K562 (cell line): ENCODE measurements around the gene LZTS2. TPM values are rescaled to one million over a fixed set of nuclear protein-coding genes. Genes with fewer than 3 reads are reported as not detected.

Source experiments
- ARID1B ChIP-seq: fragments of 450-650 bp; IDR thresholded peaks from 2 replicates; pipeline ENCODE4 v1.6.1; 2016; ENCODE audit warnings: antibody characterized with exemption, mild to moderate bottlenecking, inconsistent platforms
- CAMTA2 ChIP-seq: fragments of 250-450 bp; sonication (Bioruptor Pico); conservative IDR thresholded peaks from 2 replicates; pipeline ENCODE4 v1.5.1; 2022
- CBFB ChIP-seq: sonication (generic); formaldehyde crosslinking; IDR thresholded peaks from 2 replicates; pipeline ENCODE4 v1.4.0; 2020; ENCODE audit warnings: mild to moderate bottlenecking, missing genetic modification reagents
- CXXC5 ChIP-seq: fragments of 250-450 bp; sonication (Bioruptor Pico); IDR thresholded peaks from 2 replicates; pipeline ENCODE4 v1.8.0; 2022; ENCODE audit warnings: inconsistent platforms, mild to moderate bottlenecking, moderate library complexity
- EP400 ChIP-seq: fragments of 450-650 bp; IDR thresholded peaks from 2 replicates; pipeline ENCODE4 v1.6.1; 2017; ENCODE audit warnings: antibody characterized with exemption, mild to moderate bottlenecking, moderate library complexity
- MBD1 ChIP-seq: fragments of 250-450 bp; sonication (Bioruptor Pico); IDR thresholded peaks from 2 replicates; pipeline ENCODE4 v1.8.0; 2022; ENCODE audit warnings: inconsistent platforms
- MYC ChIP-seq, 2 experiments: fragments of 250-450 bp in 1 of 2; sonication (Bioruptor Pico) in 1 of 2; IDR thresholded peaks; 2 replicates each; pipeline versions ENCODE4 v1.5.1 to v1.6.1; 2012 to 2021; ENCODE audit warnings: low read depth in 2 of 2, borderline replicate concordance in 1 of 2, improper control_type of control experiment in 1 of 2, low read length in 1 of 2, mild to moderate bottlenecking in 1 of 2, moderate library complexity in 1 of 2
- NFRKB ChIP-seq: fragments of 450-650 bp; IDR thresholded peaks from 2 replicates; pipeline ENCODE4 v1.6.1; 2016; ENCODE audit warnings: low read depth
- PHB ChIP-seq: fragments of 250-450 bp; sonication (Bioruptor Pico); IDR thresholded peaks from 2 replicates; pipeline ENCODE4 v1.5.0; 2021
- PHF8 ChIP-seq: fragments of 200-600 bp; sonication (generic); IDR thresholded peaks from 2 replicates; pipeline ENCODE4 v1.6.1; 2012; ENCODE audit warnings: mixed run types, mild to moderate bottlenecking, inconsistent platforms, low read length, moderate library complexity, borderline replicate concordance
- PREB ChIP-seq: sonication (generic); formaldehyde crosslinking; IDR thresholded peaks from 2 replicates; pipeline ENCODE4 v1.8.1; 2023; ENCODE audit warnings: mild to moderate bottlenecking, missing genetic modification reagents
- RNF2 ChIP-seq: sonication (generic); IDR thresholded peaks from 2 replicates; pipeline ENCODE4 v1.6.1; 2016
- SIN3B ChIP-seq: fragments of 450-650 bp; IDR thresholded peaks from 2 replicates; pipeline ENCODE4 v1.6.1; 2017; ENCODE audit warnings: low read depth, mild to moderate bottlenecking, moderate library complexity
- SNAPC5 ChIP-seq: fragments of 250-450 bp; sonication (Bioruptor Pico); IDR thresholded peaks from 2 replicates; pipeline ENCODE4 v1.8.0; 2021; ENCODE audit warnings: moderate library complexity, mild to moderate bottlenecking, inconsistent platforms
- STAT6 ChIP-seq: sonication (generic); formaldehyde crosslinking; IDR thresholded peaks from 2 replicates; pipeline ENCODE4 v1.8.1; 2023; ENCODE audit warnings: mild to moderate bottlenecking, missing genetic modification reagents
- TCF3 ChIP-seq: sonication (generic); formaldehyde crosslinking; IDR thresholded peaks from 2 replicates; pipeline ENCODE4 v1.4.0; 2020; ENCODE audit warnings: mild to moderate bottlenecking, missing genetic modification reagents
- TCFL5 ChIP-seq: fragments of 250-450 bp; sonication (Bioruptor Pico); conservative IDR thresholded peaks from 2 replicates; pipeline ENCODE4 v1.6.1; 2021; ENCODE audit warnings: mild to moderate bottlenecking, moderate library complexity, matching md5 sums
- TRIM25 ChIP-seq: fragments of 450-650 bp; IDR thresholded peaks from 2 replicates; pipeline ENCODE4 v1.7.0; 2016; ENCODE audit warnings: borderline replicate concordance
- ZNF239 ChIP-seq: fragments of 250-450 bp; sonication (Bioruptor Pico); IDR thresholded peaks from 2 replicates; pipeline ENCODE4 v1.4.0; 2020; ENCODE audit warnings: mild to moderate bottlenecking
- ZNF561 ChIP-seq: fragments of 450-650 bp; formaldehyde crosslinking; conservative IDR thresholded peaks from 2 replicates; pipeline ENCODE4 v1.4.0; 2020; ENCODE audit warnings: mild to moderate bottlenecking, moderate library complexity
- polyA plus RNA-seq, 8 experiments: library from polyadenylated mRNA; depleted of rRNA in 4 of 8; stranded (reverse) in 5 of 8; unstranded in 3 of 8; fragments of >200 nt; fragmentation: Nextera tagmentation in 2 of 8; fragmentation: Illumina TruSeq in 1 of 8; extraction: Ambion mirVana in 2 of 8; extraction: Trizol in 1 of 8; gene quantifications; 2 replicates each; pipeline versions ENCODE4 v1.2.1 to v1.2.3, GENCODE V29; 2011 to 2014; ENCODE audit warnings: inconsistent platforms in 1 of 8, missing spikeins in 1 of 8
- total RNA-seq, 7 experiments: library from RNA; depleted of rRNA in 6 of 7; stranded (reverse); fragments of >200 nt in 6 of 7; fragmentation: Illumina TruSeq in 2 of 7; extraction: Trizol in 2 of 7; gene quantifications; 2 replicates each; pipeline versions ENCODE4 v1.2.1 to v1.2.3, GENCODE V29; 2011 to 2021; ENCODE audit warnings: low replicate concordance in 1 of 7

Gene LZTS2
- total and polyA plus RNA-seq, 9 of the 15 experiments (the other 6 are each of a cell fraction or from before 2014, with no cell fraction given): 0.23 to 42.5 (median 14.7) TPM

- TF ChIP-seq STAT6 (CRISPR knock-in tag): no peak
- TF ChIP-seq PHB (CRISPR knock-in tag): no peak
- TF ChIP-seq ZNF239: no peak
- no peak for TF ChIP-seq SIN3B
- no peak for TF ChIP-seq TCF3
- no peak for TF ChIP-seq MYC (IDR thresholded peaks at IDR 0.05; ENCODE audit: low read depth, low read length)
- TF ChIP-seq MYC (CRISPR knock-in tag; IDR thresholded peaks at IDR 0.05; ENCODE audit: borderline replicate concordance, low read depth): no peak
- no peak for TF ChIP-seq TCFL5 (CRISPR knock-in tag)
- TF ChIP-seq ZNF561: no peak
- no peak; the same call in 1 of the 2 replicates for TF ChIP-seq RNF2
- 0 out of 2 replicates have a peak, but pooled peaks have one; percentile 9 for TF ChIP-seq TRIM25
- TF ChIP-seq CBFB (CRISPR knock-in tag): no peak
- TF ChIP-seq CXXC5 (CRISPR knock-in tag): no peak
- peak; percentile 52 for TF ChIP-seq EP400
- TF ChIP-seq ARID1B: 0 out of 2 replicates have a peak, but pooled peaks have one; percentile 6
- no peak for TF ChIP-seq MBD1
- no peak for TF ChIP-seq PHF8
- no peak for TF ChIP-seq PREB
- TF ChIP-seq SNAPC5 (CRISPR knock-in tag): no peak
- 0 out of 2 replicates have a peak, but pooled peaks have one; percentile 32 for TF ChIP-seq NFRKB
- no peak for TF ChIP-seq CAMTA2 (CRISPR knock-in tag)
These were observed 11.9 kb upstream of the LZTS2 start (continued) for GRCh38 chr10:100987685-100988049.
